H1 (cell line): ENCODE measurements around the gene RAD51B. TPM values are rescaled to one million over a fixed set of nuclear protein-coding genes. Genes with fewer than 3 reads are reported as not detected.
"Not testable (repeated sequence)": the region's sequence is repeated elsewhere in the genome, so short reads cannot be mapped to it uniquely, and the experiment has no call there.

Source experiments
- CTCF ChIA-PET: fragments of 300-600 bp; sonication (Branson Sonifier 250); formaldehyde crosslinking; loops from one replicate; lab custom pipeline; 2021; ENCODE audit not compliant: partially characterized antibody; lab: Charles Lee
- POLR2A ChIA-PET: fragments of 300-600 bp; sonication (Branson Sonifier 250); formaldehyde crosslinking; loops from one replicate; lab custom pipeline; 2021; ENCODE audit warnings: inconsistent platforms; ENCODE audit not compliant: partially characterized antibody; lab: Charles Lee
- DNase-seq, 2 experiments: peaks; one replicate each; pipeline versions ENCODE4 v3.0.0 to v3.0.0-alpha.2; 2010 to 2022; ENCODE audit warnings: low spot score in 2 of 2, low read depth in 1 of 2, mixed read lengths in 1 of 2
- FAIRE-seq: peaks from 2 replicates; lab custom pipeline; 2011; peaks lifted over from hg19 to GRCh38; lab: Jason Lieb, UNC
- H2AFZ ChIP-seq: 2 replicates; pipeline ENCODE4 v1.8.1; 2012; ENCODE audit warnings: low read length, inconsistent platforms
- H2AK5ac ChIP-seq: 2 replicates; pipeline ENCODE4 v1.6.1; 2013; ENCODE audit warnings: low read depth, low read length
- H2BK120ac ChIP-seq: replicated peaks from 2 replicates; pipeline ENCODE3; 2013; ENCODE audit warnings: low read depth, low read length, inconsistent platforms
- H2BK12ac ChIP-seq: 2 replicates; pipeline ENCODE4 v1.6.1; 2013; ENCODE audit warnings: low read depth, low read length
- H2BK15ac ChIP-seq: 2 replicates; pipeline ENCODE4 v1.6.1; 2013; ENCODE audit warnings: low read length
- H2BK20ac ChIP-seq: 2 replicates; pipeline ENCODE4 v1.6.1; 2013; ENCODE audit warnings: low read length
- H2BK5ac ChIP-seq: 2 replicates; pipeline ENCODE4 v1.6.1; 2013; ENCODE audit warnings: low read depth, low read length
- H3K14ac ChIP-seq: 2 replicates; pipeline ENCODE4 v1.6.1; 2013; ENCODE audit warnings: inconsistent platforms; ENCODE audit not compliant: insufficient read length
- H3K18ac ChIP-seq: 2 replicates; pipeline ENCODE4 v1.6.1; 2013; ENCODE audit warnings: low read length; ENCODE audit errors: extremely low read depth
- H3K23ac ChIP-seq: 2 replicates; pipeline ENCODE4 v1.6.1; 2013; ENCODE audit warnings: inconsistent platforms; ENCODE audit not compliant: insufficient read length
- H3K23me2 ChIP-seq: 2 replicates; pipeline ENCODE4 v1.6.1; 2013; ENCODE audit warnings: low read depth, low read length
- H3K27ac ChIP-seq: 2 replicates; pipeline ENCODE4 v1.6.1; 2011; ENCODE audit warnings: low read depth, low read length, inconsistent platforms
- H3K27me3 ChIP-seq, 4 experiments: replicated peaks in 1 of 4; 1 replicate in 1 of 4; 2 replicates in 3 of 4; pipeline versions ENCODE4 v1.6.1 to v1.8.1; 2011 to 2013; ENCODE audit warnings: low read length in 3 of 4, mild to moderate bottlenecking in 3 of 4, inconsistent platforms in 2 of 4, mixed read lengths in 2 of 4, moderate library complexity in 1 of 4; ENCODE audit not compliant: control insufficient read depth in 3 of 4, insufficient read depth in 3 of 4; ENCODE audit errors: extremely low read depth in 1 of 4
- H3K36me3 ChIP-seq, 4 experiments: 2 replicates each; pipeline versions ENCODE4 v1.6.1 to v1.8.1; 2011 to 2013; ENCODE audit warnings: mild to moderate bottlenecking in 4 of 4, low read length in 3 of 4, moderate library complexity in 2 of 4, control low read depth in 1 of 4, inconsistent platforms in 1 of 4; ENCODE audit not compliant: insufficient read depth in 4 of 4, control insufficient read depth in 2 of 4
- H3K4ac ChIP-seq: replicated peaks from 2 replicates; pipeline ENCODE3; 2013; ENCODE audit warnings: low read length, low read depth, mixed read lengths, inconsistent platforms; ENCODE audit not compliant: insufficient read length
- H3K4me1 ChIP-seq, 4 experiments: replicated peaks in 1 of 4; 1 replicate in 1 of 4; 2 replicates in 3 of 4; pipeline versions ENCODE4 v1.6.1 to v1.8.1; 2011 to 2013; ENCODE audit warnings: low read length in 3 of 4, inconsistent platforms in 2 of 4, mixed read lengths in 1 of 4; ENCODE audit not compliant: insufficient read depth in 4 of 4, control insufficient read depth in 3 of 4
- H3K4me2 ChIP-seq, 2 experiments: 2 replicates each; pipeline versions ENCODE4 v1.6.1 to v1.8.1; 2011 to 2013; ENCODE audit warnings: low read depth in 2 of 2, low read length in 2 of 2, control low read depth in 1 of 2, inconsistent platforms in 1 of 2, mild to moderate bottlenecking in 1 of 2; ENCODE audit not compliant: insufficient read depth in 1 of 2
- H3K4me3 ChIP-seq, 4 experiments: fragments of 200-600, 300-600 bp in 1 of 4; sonication (generic), shearing (Covaris generic), sonication (Bioruptor Twin) in 1 of 4; 2 replicates each; pipeline versions ENCODE4 v1.5.1 to v1.8.1; 2011 to 2016; ENCODE audit warnings: low read length in 4 of 4, low read depth in 3 of 4, control low read depth in 2 of 4, inconsistent platforms in 2 of 4, mild to moderate bottlenecking in 2 of 4, mixed read lengths in 1 of 4, moderate library complexity in 1 of 4; ENCODE audit not compliant: insufficient read depth in 2 of 4; ENCODE audit errors: extremely low read depth in 1 of 4
- H3K56ac ChIP-seq: replicated peaks from 2 replicates; pipeline ENCODE3; 2013; ENCODE audit warnings: low read depth, mild to moderate bottlenecking, mixed read lengths, low read length, inconsistent platforms; ENCODE audit not compliant: insufficient read length
- H3K79me1 ChIP-seq: 2 replicates; pipeline ENCODE4 v1.6.1; 2013; ENCODE audit warnings: low read depth, low read length, control low read depth
- H3K79me2 ChIP-seq, 2 experiments: 2 replicates each; pipeline versions ENCODE4 v1.6.1 to v1.8.1; 2012 to 2013; ENCODE audit warnings: low read length in 2 of 2, mild to moderate bottlenecking in 2 of 2, inconsistent platforms in 1 of 2; ENCODE audit not compliant: insufficient read depth in 2 of 2, control insufficient read depth in 1 of 2
- H3K9ac ChIP-seq, 4 experiments: replicated peaks in 1 of 4; 1 replicate in 1 of 4; 2 replicates in 3 of 4; pipeline versions ENCODE4 v1.6.1 to v1.8.1; 2011 to 2013; ENCODE audit warnings: low read depth in 3 of 4, low read length in 3 of 4, control low read depth in 2 of 4, mild to moderate bottlenecking in 2 of 4, moderate library complexity in 2 of 4, inconsistent platforms in 1 of 4; ENCODE audit errors: extremely low read depth in 1 of 4
- H3K9me3 ChIP-seq, 2 experiments: 2 replicates each; pipeline versions ENCODE4 v1.6.1 to v1.8.1; 2012 to 2013; ENCODE audit warnings: mild to moderate bottlenecking in 2 of 2, moderate library complexity in 2 of 2, control low read depth in 1 of 2, inconsistent platforms in 1 of 2, low read depth in 1 of 2, low read length in 1 of 2, mixed read lengths in 1 of 2; ENCODE audit not compliant: insufficient read depth in 2 of 2
- H4K20me1 ChIP-seq, 2 experiments: replicated peaks in 1 of 2; 2 replicates each; pipeline versions ENCODE3 to v1.8.1; 2011 to 2013; ENCODE audit warnings: inconsistent platforms in 2 of 2, low read length in 2 of 2, mild to moderate bottlenecking in 1 of 2; ENCODE audit not compliant: insufficient read depth in 2 of 2, control insufficient read depth in 1 of 2
- H4K5ac ChIP-seq: 2 replicates; pipeline ENCODE4 v1.6.1; 2013; ENCODE audit warnings: low read length, low read depth, mixed read lengths, inconsistent platforms; ENCODE audit not compliant: insufficient read length
- H4K8ac ChIP-seq: 2 replicates; pipeline ENCODE4 v1.8.0; 2013; ENCODE audit warnings: mild to moderate bottlenecking, moderate library complexity, low read length, inconsistent platforms; ENCODE audit not compliant: insufficient read depth; ENCODE audit errors: extremely low read depth
- H4K91ac ChIP-seq: replicated peaks from 2 replicates; pipeline ENCODE3; 2013; ENCODE audit warnings: low read length, mixed read lengths, inconsistent platforms; ENCODE audit not compliant: insufficient read length
- WGBS, 2 experiments: shearing (Covaris generic) in 1 of 2; methylation state at CpG; one replicate each; pipeline versions ENCODE4 v1.1.6 to v1.1.7; 2013 to 2015; ENCODE audit warnings: low lambda C conversion rate in 2 of 2, mixed read lengths in 2 of 2, inconsistent platforms in 1 of 2, low coverage in 1 of 2, missing lambda C conversion rate in 1 of 2; ENCODE audit not compliant: insufficient replicate concordance in 2 of 2, insufficient coverage in 1 of 2, insufficient read length in 1 of 2; ENCODE audit errors: extremely low coverage in 1 of 2, missing lambda C conversion rate in 1 of 2; 5-methylcytosine and 5-hydroxymethylcytosine counted together
- polyA plus RNA-seq, 7 experiments: library from polyadenylated mRNA; depleted of rRNA in 3 of 7; stranded (reverse) in 5 of 7; unstranded in 2 of 7; fragments of >200 nt in 5 of 7; fragments of 200-250 nt in 2 of 7; gene quantifications; 1 replicate in 5 of 7; 2 replicates in 1 of 7; 4 replicates in 1 of 7; pipeline versions ENCODE4 v1.2.1 to v1.2.3, GENCODE V29; 2011 to 2013; ENCODE audit warnings: missing spikeins in 2 of 7, mixed read lengths in 2 of 7
- total RNA-seq: library from RNA; stranded (reverse); fragmentation: NEBNext Ultra II Directional; extraction: Animal tissue kit (Norgen Biotek cat#: 25700); gene quantifications from 2 replicates; pipeline ENCODE4 v1.2.1, GENCODE V29; 2021

RAD51B gene
- total and polyA plus RNA-seq, 2 of the 8 experiments (the other 6 are each of a cell fraction or from before 2014, with no cell fraction given) = 3.9 to 14.9 TPM

DNA sequence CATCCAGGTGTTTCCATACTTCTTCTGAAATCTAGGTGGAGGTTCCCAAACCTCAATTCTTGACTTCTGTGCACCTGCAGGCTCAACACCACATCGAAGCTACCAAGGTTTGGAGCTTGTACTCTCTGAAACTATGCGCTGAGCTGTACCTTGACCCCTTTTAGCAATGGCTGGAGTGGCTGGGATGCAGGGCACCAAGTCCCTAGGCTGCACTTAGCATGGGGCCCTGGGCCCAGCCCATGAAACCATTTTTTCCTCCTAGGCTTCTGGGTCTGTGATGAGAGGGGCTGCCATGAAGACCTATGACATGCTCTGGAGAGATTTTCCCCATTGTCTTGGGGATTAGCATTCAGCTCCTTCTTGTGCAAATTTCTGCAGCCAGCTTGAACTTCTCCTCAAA, 148.4 kb downstream of the RAD51B start:
- not testable (repeated sequence) for H3K23me2 ChIP-seq, H2AFZ ChIP-seq, H2AK5ac ChIP-seq, H4K8ac ChIP-seq, H4K5ac ChIP-seq, H2BK15ac ChIP-seq, H3K27me3 ChIP-seq, H3K79me2 ChIP-seq, DNase-seq, H3K23ac ChIP-seq, H3K9ac ChIP-seq, H2BK120ac ChIP-seq, H3K4ac ChIP-seq, H4K91ac ChIP-seq, H4K20me1 ChIP-seq, H3K56ac ChIP-seq, H3K27ac ChIP-seq, H2BK20ac ChIP-seq, FAIRE-seq, H2BK5ac ChIP-seq, H3K4me2 ChIP-seq, H3K14ac ChIP-seq, H3K18ac ChIP-seq, H2BK12ac ChIP-seq, H3K79me1 ChIP-seq, H3K4me3 ChIP-seq
- H3K9me3 ChIP-seq = peaks cover 11 to 22% of the 10 kb centered on the region in 2 experiments; a peak in 2 of 4 replicates
- ChIA-PET CTCF (interaction anchor here (0.7 kb wide), 1 partner anchor 323 kb away, joined by 3 read pairs; no protein-coding TSS in a partner anchor), POLR2A (interaction anchor here (0.9 kb wide), 1 partner anchor 10 kb away, joined by 3 read pairs; no protein-coding TSS in a partner anchor)
- WGBS, 2 experiments = 96% methylated on average over 2 of the region's 2 CpGs; no CpG with 5 or more reads in 1 of the 2 experiments
- H3K4me1 ChIP-seq = peaks cover 0 to 10% (median 2%) of the 10 kb centered on the region in 4 experiments; a peak in 2 of 7 replicates
- peaks cover 0 to 13% (median 2%) of the 10 kb centered on the region in 4 experiments; a peak in 1 of 8 replicates for H3K36me3 ChIP-seq
